GM12801 (cell line): ENCODE data around the gene HOXB3.

Experiments used
- CTCF ChIP-seq: IDR thresholded peaks from one replicate; pipeline ENCODE4 v1.5.1; 2011; ENCODE audit warnings: control low read depth; ENCODE audit not compliant: insufficient read length; ENCODE audit errors: extremely low read depth

HOXB3 gene

GRCh38 chr17:48578616-48579470 is 11.2 kb downstream of the HOXB3 start:
- no peak for TF ChIP-seq CTCF

DNA sequence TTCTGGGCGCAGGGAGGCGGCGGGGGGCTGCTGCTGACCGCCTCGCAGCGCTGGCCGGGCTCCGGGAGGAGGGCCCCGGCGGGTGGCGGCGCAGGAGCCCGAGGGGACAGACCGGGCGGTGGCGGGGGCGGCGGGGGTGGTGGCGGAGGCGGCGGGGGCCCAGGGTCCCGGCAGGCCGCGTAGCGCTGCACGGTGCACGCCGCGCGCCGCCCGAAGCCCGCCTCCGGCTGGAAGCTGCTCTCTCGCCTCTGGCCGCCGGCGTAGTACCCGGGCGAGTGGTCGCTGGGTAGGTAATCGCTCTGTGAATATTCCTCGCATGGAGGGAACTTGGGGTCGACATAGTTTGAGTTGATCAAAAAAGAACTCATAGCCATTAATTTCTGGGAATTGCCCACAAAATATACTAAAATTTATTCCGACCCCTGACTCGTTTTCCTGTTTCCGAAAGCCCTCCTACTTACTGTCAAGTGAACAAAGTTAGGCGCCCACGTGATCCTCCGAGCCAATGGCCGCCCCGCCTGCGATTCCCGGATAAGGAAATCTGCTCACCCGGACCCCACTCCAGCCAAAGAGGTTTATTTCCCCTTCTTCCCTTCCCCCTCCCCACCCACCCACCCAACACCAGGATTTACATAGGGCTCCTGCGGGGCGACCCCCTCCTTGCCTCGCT is 12.0 kb downstream of the HOXB3 start, which contains the start of gene HOXB4:
Gene HOXB4, minus strand, starts transcription at position 405 of the 670 bp plus-strand sequence. Its CDS starts 31 bp downstream, at position 374.
- TF ChIP-seq CTCF = no peak

- TF ChIP-seq CTCF = no peak
Measured at GRCh38 chr17:48577330-48577945, 12.6 kb downstream of the HOXB3 start.

GRCh38 chr17:48576479-48577309 is 13.3 kb downstream of the HOXB3 start:
- TF ChIP-seq CTCF = no peak

DNA sequence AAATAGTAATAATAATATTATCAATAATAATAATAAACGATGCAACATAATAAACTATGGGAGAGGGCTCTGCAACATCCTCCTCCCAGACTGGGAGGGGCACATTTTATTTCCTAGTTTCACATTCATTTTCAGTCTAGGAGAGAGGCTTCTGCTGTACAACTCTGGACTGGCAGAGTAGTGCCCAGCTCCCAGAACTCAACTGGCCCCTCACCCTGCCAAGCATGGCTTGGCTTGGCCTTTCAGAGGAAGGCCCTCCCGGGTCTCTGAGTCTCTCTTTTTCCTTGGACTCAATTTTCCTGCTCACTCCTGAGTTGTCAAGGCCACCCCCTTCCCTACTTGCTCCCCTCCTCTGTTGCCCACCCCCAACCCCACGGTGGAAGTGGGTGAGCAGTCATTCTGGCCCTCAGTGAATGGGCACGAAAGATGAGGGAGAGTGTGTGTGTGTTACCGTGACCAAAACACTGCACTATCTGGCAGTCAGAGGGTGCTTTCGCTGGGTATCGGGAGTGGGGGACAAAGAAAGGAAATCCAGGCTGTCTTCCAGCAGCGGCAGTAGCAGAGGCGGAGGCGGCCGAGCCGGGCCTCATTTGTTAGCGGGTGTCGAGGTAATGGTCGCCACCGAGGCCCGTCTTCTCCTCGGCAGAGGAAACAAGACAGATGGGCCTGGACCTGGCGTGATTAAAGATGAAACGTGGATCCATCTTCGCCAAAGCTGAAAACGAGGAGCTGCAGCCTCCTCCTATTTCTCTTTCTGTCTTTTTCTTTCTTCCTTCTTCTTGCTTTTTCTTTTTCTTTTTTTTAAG is 14.2 kb downstream of the HOXB3 start:
- no peak for TF ChIP-seq CTCF

DNA sequence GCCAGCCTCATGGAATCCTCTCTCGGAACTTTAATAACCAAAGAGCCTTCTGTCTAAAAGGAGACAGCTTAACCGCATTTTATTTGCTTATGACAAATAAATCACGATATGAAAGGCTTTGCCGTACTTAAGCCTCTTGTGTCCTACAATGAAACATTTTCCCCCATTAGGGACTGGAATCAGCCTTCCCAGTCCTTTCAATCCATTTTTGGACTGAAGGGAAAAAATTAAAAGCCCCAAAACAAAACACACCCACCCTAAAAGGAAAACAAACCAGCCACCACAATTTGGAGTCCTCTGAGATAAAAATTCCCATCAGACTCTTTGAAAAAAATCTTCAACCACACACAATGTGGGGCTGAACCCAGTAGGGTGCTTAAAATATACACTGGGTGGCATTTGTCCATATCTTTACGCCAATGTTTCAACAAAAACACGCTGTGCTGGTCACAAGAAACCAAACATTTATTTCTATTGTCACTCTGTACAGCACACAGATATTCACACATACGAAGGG is 14.9 kb downstream of the HOXB3 start:
- TF ChIP-seq CTCF = no peak
